ENCODE measurements around the gene SURF4.
A peak's percentile ranks its signal among the peaks of the same experiment; 100 is the strongest.
"Not testable (repeated sequence)": the region's sequence is repeated elsewhere in the genome, so short reads cannot be mapped to it uniquely, and the experiment has no call there.

The SURF4 gene

DNA sequence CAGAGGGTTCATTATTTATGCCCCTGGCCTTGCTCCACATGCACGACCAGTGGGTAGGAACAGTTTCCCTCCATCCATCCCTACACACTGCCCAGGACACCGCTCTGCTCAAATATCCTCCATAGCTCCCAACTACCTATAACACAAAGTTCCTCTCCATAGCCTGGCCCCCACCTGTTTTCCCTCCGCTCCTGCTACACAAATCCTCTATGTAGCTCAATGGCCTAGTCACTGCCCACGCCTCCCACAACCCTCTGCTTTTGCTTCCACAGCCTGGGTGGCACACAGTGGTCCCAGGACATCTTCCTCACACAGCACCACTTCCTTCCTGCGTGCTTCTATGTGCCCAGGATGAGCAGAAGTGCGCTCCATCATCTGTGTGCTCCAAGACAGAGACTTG is 21.5 kb upstream of the SURF4 start:
- TF ChIP-seq CTCF (IDR thresholded peaks at IDR 0.05; ENCODE audit: low read depth, low read length), result no peak
- DNase-seq (ENCODE audit: low read depth in 2 of 2), result no peak
- no peak overlapping the region for H3K4me3 ChIP-seq (replicated peaks in 1 of 2; ENCODE audit: low read depth in 2 of 2, low read length in 2 of 2)

GRCh38 chr9:133396952-133397351 is 21.1 kb upstream of the SURF4 start:
- DNase-seq (ENCODE audit: low read depth in 2 of 2), result peak; percentile 15 to 32
- no peak overlapping the region for H3K4me3 ChIP-seq (replicated peaks in 1 of 2; ENCODE audit: low read depth in 2 of 2, low read length in 2 of 2)
- peak; percentile 33 for TF ChIP-seq CTCF (IDR thresholded peaks at IDR 0.05; ENCODE audit: low read depth, low read length)

DNA sequence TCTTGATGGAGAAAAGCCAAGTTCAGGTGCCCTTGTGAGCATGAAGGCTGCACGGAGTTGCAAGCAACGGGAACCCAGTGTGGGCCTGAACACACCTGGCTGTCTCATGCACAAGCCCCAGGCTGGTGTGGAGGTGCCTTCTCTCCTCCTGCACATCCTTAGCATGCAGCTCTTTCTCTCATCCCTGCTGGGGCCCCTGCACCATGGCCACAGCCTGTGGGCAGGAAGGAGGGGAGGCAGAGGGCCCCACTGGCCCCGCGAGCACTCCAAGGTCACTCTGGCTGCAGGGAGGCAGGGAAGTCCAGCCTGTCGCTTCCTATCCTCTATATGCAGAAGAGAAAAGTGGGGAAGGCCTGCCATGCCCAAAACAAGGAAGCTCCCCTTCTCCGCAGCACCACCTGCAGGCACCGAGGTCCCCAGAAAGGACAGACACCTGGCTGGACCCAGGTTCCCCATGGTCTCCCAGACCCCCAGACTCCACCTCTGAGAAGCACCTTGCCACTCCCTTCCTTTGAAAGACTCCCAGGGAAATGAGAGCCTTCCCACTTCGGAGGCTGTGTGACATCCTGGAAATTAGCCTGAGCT is 18.9 kb upstream of the SURF4 start:
- DNase-seq (ENCODE audit: low read depth in 2 of 2), result no peak
- H3K4me3 ChIP-seq (replicated peaks in 1 of 2; ENCODE audit: low read depth in 2 of 2, low read length in 2 of 2), result no peak overlapping the region
- no peak for TF ChIP-seq CTCF (IDR thresholded peaks at IDR 0.05; ENCODE audit: low read depth, low read length)

- DNase-seq (ENCODE audit: low read depth in 2 of 2), result no peak
- H3K4me3 ChIP-seq (replicated peaks in 1 of 2; ENCODE audit: low read depth in 2 of 2, low read length in 2 of 2), result no peak overlapping the region
- no peak for TF ChIP-seq CTCF (IDR thresholded peaks at IDR 0.05; ENCODE audit: low read depth, low read length)
These were observed 17.5 kb upstream of the SURF4 start for GRCh38 chr9:133393399-133393798.

- not testable (repeated sequence) for DNase-seq (ENCODE audit: low read depth in 2 of 2)
These were observed 16.4 kb upstream of the SURF4 start for GRCh38 chr9:133392308-133392707.

GRCh38 chr9:133391449-133391848 is 15.6 kb upstream of the SURF4 start:
- DNase-seq (ENCODE audit: low read depth in 2 of 2); H3K4me3 ChIP-seq (replicated peaks in 1 of 2; ENCODE audit: low read depth in 2 of 2, low read length in 2 of 2): not testable (repeated sequence)

More at GRCh38 chr9:133392308-133392707, 16.4 kb upstream of the SURF4 start:
- not testable (repeated sequence) for H3K4me3 ChIP-seq (replicated peaks in 1 of 2; ENCODE audit: low read depth in 2 of 2, low read length in 2 of 2)

GRCh38 chr9:133390713-133391112 is 14.9 kb upstream of the SURF4 start:
- no peak for DNase-seq (ENCODE audit: low read depth in 2 of 2)
- H3K4me3 ChIP-seq (replicated peaks in 1 of 2; ENCODE audit: low read depth in 2 of 2, low read length in 2 of 2), result no peak overlapping the region
- TF ChIP-seq CTCF (IDR thresholded peaks at IDR 0.05; ENCODE audit: low read depth, low read length), result no peak

DNA sequence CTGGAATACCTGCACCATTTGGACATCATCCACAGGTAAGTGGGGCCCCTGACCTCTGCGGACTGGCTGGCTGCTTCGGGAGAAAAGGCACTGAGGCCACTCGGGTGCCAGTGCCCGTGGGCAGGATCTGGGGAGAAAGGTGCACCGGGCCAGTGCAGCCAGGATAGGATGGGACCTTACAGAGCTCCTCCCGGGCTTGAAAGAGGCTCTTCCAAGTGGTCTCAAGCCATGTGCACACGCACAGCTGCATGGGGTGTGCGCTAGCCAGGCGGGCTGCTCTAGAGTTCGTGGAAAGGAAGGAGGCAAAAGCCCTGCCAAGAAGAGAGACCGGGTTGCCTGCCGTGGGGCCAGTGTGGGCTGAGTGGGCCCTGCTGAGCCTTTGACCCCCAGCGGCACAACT is 13.7 kb upstream of the SURF4 start:
- no peak for TF ChIP-seq CTCF (IDR thresholded peaks at IDR 0.05; ENCODE audit: low read depth, low read length)
- no peak overlapping the region for H3K4me3 ChIP-seq (replicated peaks in 1 of 2; ENCODE audit: low read depth in 2 of 2, low read length in 2 of 2)
- no peak for DNase-seq (ENCODE audit: low read depth in 2 of 2)
